Mucosa of stomach (tissue), 1 donor: Measurements from ENCODE around the gene JAM3.

ENCODE experiments used
- H3K27me3 ChIP-seq: one replicate; pipeline ENCODE4 v1.7.0; 2013; ENCODE audit warnings: mild to moderate bottlenecking, low read length; ENCODE audit not compliant: control insufficient read depth, insufficient read depth
- H3K36me3 ChIP-seq: one replicate; pipeline ENCODE4 v1.7.0; 2013; ENCODE audit warnings: low read length; ENCODE audit not compliant: control insufficient read depth, insufficient read depth
- H3K4me1 ChIP-seq: one replicate; pipeline ENCODE4 v1.7.0; 2013; ENCODE audit warnings: mild to moderate bottlenecking, low read length; ENCODE audit not compliant: control insufficient read depth, insufficient read depth
- H3K4me3 ChIP-seq: one replicate; pipeline ENCODE4 v1.7.0; 2013; ENCODE audit warnings: low read length
- H3K9ac ChIP-seq: one replicate; pipeline ENCODE4 v1.7.0; 2013; ENCODE audit warnings: mild to moderate bottlenecking, low read length, moderate library complexity
- H3K9me3 ChIP-seq: one replicate; pipeline ENCODE4 v1.7.0; 2013; ENCODE audit warnings: mild to moderate bottlenecking, low read length, moderate library complexity; ENCODE audit not compliant: control insufficient read depth
- donor health status: Pancreatic carcinoma.

JAM3 gene

DNA sequence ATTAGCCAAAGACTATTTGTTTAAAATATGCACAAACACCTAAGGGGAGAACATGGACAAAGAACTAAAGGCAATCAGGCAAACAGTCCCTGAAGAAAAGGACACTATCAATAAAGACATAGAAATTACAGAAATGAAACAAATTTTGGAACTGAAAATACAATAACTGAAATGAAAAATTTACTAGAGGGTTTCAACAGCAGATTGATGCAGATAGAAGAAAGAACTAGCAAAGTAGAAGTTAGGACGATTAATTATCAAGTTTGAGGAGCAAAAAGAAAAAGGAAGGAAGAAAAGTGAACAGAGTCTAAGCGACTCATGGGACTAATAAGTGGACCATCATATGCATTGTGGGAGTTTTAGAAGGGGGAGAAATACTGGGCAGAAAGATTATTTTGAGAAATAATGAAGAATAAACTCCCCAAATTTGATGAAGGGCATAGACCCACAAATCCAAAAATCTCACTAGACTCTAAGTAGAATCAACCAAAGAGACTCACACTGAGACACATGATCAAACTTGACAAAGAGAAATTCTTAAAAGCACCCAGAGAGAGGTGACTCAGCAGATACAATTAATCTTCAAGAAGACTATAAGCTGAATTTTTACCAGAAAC is 62.9 kb downstream of the JAM3 start:
- H3K9me3 ChIP-seq, result no peaks in the 10 kb centered on the region
- no peaks in the 10 kb centered on the region for H3K36me3 ChIP-seq
- no peaks in the 10 kb centered on the region for H3K4me1 ChIP-seq
- no peak overlapping the region for H3K9ac ChIP-seq
- no peak overlapping the region for H3K4me3 ChIP-seq
- no peaks in the 10 kb centered on the region for H3K27me3 ChIP-seq

DNA sequence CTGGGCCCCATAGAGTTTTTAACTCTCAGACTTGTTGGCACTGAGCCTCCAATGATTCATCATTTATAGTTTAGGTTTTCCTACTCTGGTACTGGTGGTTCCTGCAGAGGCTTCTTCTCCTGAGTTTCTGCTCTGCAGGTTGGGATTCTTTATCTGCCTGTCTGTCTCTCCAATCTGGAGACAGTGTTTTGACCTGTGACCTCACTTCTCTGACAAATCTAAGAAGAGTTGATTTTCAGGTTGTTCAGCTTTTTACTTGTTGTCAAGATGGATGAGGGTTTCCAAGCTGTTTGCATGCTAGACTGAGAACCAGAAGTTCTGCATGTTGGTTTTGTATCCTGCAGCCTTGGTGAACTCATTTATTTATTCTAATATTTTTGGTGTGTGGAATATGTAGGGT is 63.9 kb downstream of the JAM3 start:
- Histone ChIP-seq H3K9ac (no peak overlapping the region), H3K4me1 (no peaks in the 10 kb centered on the region), H3K4me3 (no peak overlapping the region), H3K9me3 (no peaks in the 10 kb centered on the region), H3K36me3 (no peaks in the 10 kb centered on the region), H3K27me3 (no peaks in the 10 kb centered on the region)

DNA sequence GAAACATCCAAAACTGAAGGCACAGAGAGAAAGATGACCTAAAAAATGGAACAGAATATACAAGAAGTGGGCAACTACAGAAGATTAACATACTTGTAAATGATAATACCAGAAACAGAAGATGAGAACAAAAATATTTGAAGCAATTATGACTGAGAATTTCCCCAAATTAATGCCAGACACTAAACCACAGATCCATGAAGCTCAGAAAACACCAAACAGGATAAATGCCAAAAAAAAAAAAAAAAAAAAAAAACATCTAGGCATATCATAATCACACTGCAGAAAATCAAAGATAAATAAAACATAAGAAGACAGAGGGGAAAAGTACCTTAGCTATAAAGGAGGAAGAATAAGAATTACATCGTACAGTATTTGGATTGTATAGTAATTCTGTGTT is 65.3 kb downstream of the JAM3 start:
- Histone ChIP-seq H3K4me3 (no peak overlapping the region), H3K9ac (no peak overlapping the region), H3K36me3 (no peaks in the 10 kb centered on the region), H3K9me3 (no peaks in the 10 kb centered on the region), H3K27me3 (no peaks in the 10 kb centered on the region), H3K4me1 (no peaks in the 10 kb centered on the region)

DNA sequence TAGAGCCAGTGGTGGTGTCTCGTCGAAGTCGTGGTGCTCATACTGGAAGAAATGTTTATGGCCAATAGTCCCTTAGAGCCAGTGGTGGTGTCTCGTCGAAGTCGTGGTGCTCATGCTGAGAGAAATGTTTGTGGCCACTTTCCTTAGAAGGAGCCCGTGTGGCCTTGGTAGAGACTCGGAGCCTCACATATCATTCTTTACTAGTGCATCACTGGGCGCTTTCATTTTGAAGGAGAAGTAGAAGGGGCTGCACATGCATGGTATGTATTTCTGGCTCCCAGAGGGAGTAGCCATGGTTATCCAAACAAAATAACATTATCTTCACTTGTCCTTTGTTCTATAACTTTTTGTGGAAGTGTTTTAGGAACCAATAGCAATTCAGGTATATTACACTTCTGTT is 69.5 kb downstream of the JAM3 start:
- Histone ChIP-seq H3K9ac (no peak overlapping the region), H3K4me3 (no peak overlapping the region), H3K27me3 (no peaks in the 10 kb centered on the region), H3K36me3 (no peaks in the 10 kb centered on the region), H3K9me3 (no peaks in the 10 kb centered on the region), H3K4me1 (peaks cover 3% of the 10 kb centered on the region)

DNA sequence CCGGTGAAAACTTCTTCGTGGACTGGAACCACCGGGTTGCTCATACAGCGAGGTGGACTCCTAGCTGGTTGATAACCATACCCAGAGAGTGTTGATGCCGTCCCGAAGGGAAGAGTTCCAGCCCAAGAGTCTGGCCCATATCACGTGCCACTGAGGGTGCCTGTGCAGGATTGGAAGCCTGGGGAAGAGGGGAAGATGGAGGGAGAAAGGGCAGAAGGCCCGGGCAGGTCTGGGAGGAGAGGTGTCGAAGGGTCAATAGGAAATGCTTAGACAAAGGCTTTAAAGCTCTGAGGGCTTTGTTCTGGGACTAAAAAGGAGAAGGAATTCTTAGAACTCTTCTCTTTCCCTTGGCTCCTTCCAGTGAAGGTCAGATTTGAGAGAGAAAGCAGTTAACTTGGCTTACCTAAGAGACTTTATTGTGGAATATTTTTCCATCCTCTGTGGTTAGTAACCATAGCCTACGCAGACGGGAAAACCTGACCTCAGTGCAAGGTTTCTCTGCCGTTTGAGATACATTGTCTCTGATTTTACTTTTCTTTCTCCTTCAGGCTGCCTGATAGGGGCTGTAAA is 70.5 kb downstream of the JAM3 start:
- Histone ChIP-seq H3K36me3 (no peaks in the 10 kb centered on the region), H3K9ac (no peak overlapping the region), H3K27me3 (no peaks in the 10 kb centered on the region), H3K4me1 (peaks cover 3% of the 10 kb centered on the region), H3K4me3 (no peak overlapping the region), H3K9me3 (no peaks in the 10 kb centered on the region)

DNA sequence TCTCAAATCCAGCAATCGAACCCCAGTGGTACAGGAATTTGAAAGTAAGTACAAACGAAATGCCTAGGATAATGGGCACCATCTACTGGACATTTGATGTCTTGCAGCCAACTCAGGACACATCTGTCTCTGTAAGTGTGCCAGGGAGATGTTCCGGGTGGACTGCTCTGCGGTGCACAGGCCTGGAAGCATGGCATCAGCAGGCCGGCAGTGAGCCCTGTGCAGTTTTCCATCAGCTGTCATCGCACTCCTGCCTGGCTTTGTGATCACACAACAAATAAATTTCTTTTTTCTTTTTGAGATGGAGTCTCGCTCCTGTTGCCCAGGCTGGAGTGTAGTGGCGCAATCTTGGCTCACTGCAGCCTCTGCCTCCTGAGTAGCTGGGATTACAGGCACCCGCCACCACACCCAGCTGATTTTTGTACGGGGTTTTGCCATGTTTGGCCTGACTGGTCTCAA is 71.0 kb downstream of the JAM3 start:
- H3K4me1 ChIP-seq, result peaks cover 3% of the 10 kb centered on the region
- H3K4me3 ChIP-seq, result no peak overlapping the region
- no peaks in the 10 kb centered on the region for H3K9me3 ChIP-seq
- no peaks in the 10 kb centered on the region for H3K27me3 ChIP-seq
- no peak overlapping the region for H3K9ac ChIP-seq
- no peaks in the 10 kb centered on the region for H3K36me3 ChIP-seq

DNA sequence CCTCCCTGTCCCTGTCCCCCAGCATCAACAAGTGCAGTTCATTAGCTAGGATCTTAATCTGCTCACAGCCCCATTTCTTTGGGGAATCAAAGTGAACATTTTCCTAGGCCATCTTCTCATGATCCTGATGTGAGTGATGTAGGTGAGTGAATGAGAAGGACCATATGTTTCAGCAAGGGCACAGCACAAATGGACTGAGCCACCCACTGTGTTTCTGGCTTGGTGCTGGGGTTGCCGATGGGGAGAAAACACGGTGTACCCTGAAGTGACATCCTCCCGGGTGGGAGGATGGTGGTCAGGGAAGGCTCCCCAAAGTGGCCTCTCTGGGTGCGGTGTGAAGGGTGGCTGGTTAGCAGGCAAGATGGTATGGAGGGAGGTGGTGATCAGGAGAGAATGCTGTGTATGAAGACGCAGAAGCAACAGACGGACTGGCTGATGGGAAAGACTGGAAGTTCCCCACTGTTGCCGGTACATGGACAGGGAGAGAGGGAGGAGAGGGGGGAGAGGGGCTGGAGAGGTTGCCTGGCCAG is 72.2 kb downstream of the JAM3 start:
- no peaks in the 10 kb centered on the region for H3K9me3 ChIP-seq
- peaks cover 3% of the 10 kb centered on the region for H3K4me1 ChIP-seq
- no peak overlapping the region for H3K4me3 ChIP-seq
- no peaks in the 10 kb centered on the region for H3K36me3 ChIP-seq
- H3K27me3 ChIP-seq, result no peaks in the 10 kb centered on the region
- no peak overlapping the region for H3K9ac ChIP-seq

DNA sequence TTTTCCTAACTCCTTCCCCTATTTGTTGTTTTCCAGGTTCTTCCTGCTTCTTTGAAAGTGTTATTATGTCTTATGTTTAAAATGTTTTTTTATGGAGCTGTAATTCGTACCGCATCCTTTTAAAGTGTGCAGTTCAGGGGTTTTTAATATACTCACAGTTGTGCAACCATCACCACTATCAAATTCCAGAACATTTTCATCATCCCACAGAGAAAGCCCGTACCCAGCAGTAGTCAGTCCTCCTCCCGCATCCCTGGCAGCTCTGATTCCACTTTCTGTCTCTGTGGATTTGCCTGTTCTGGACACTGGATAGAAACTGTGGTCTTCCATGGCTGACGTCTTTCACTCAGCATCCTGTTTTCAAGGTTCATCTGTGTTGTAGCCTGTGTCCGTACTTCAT is 73.7 kb downstream of the JAM3 start:
- H3K27me3 ChIP-seq, result no peaks in the 10 kb centered on the region
- H3K36me3 ChIP-seq, result no peaks in the 10 kb centered on the region
- H3K4me3 ChIP-seq, result no peak overlapping the region
- H3K9ac ChIP-seq, result no peak overlapping the region
- peaks cover 3% of the 10 kb centered on the region for H3K4me1 ChIP-seq
- no peaks in the 10 kb centered on the region for H3K9me3 ChIP-seq

DNA sequence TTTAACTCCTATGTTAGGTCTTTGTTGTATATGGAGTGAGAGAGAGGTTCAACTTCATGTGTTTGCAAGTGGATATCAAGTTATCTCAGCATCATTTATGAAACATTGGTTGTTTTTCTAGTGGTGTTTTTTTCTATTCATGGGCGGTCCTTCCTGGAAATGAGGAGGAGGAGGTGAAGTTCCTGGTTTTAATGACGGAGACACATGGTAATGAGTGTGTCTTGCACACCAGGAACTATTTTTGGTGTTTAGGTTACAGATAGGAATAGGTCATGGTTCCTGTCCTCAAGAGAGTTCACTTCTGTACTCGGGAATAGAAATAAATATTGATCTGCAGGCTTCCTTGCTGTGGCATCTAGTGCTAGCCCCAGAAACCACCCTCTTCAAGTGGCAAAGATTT is 74.9 kb downstream of the JAM3 start:
- Histone ChIP-seq H3K9me3 (no peaks in the 10 kb centered on the region), H3K4me1 (peaks cover 3% of the 10 kb centered on the region), H3K9ac (no peak overlapping the region), H3K4me3 (no peak overlapping the region), H3K36me3 (no peaks in the 10 kb centered on the region), H3K27me3 (no peaks in the 10 kb centered on the region)

DNA sequence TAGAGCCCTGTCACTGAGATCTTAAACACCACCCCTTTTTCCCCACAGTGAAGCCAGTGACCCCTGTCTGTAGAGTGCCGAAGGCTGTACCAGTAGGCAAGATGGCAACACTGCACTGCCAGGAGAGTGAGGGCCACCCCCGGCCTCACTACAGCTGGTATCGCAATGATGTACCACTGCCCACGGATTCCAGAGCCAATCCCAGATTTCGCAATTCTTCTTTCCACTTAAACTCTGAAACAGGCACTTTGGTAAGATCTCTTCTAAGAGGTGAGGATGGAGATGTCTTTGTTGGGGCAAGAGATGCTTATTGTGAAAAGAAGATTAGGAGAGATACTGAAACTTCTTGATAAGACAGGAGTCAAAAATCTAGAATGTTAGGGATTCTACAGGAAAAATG is 75.9 kb downstream of the JAM3 start:
- no peaks in the 10 kb centered on the region for H3K27me3 ChIP-seq
- no peaks in the 10 kb centered on the region for H3K36me3 ChIP-seq
- no peak overlapping the region for H3K9ac ChIP-seq
- H3K9me3 ChIP-seq, result no peaks in the 10 kb centered on the region
- H3K4me3 ChIP-seq, result no peak overlapping the region
- no peaks in the 10 kb centered on the region for H3K4me1 ChIP-seq

DNA sequence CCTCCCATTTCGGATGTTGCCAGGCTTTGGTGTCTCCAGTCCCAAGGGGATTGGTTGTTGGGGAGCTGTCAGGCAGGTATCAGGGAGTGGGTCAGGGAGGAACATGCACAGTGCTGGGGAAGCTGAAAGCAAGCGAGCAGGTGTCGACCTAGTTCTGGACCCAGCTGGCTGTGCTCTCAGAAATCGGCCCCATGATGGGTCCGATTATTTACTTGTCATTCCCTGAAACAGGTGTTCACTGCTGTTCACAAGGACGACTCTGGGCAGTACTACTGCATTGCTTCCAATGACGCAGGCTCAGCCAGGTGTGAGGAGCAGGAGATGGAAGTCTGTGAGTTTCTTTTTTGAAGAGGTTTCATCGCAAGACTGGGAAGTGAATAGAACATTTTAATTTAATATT is 76.8 kb downstream of the JAM3 start:
- Histone ChIP-seq H3K4me3 (no peak overlapping the region), H3K27me3 (no peaks in the 10 kb centered on the region), H3K9me3 (no peaks in the 10 kb centered on the region), H3K4me1 (no peaks in the 10 kb centered on the region), H3K36me3 (no peaks in the 10 kb centered on the region), H3K9ac (no peak overlapping the region)

DNA sequence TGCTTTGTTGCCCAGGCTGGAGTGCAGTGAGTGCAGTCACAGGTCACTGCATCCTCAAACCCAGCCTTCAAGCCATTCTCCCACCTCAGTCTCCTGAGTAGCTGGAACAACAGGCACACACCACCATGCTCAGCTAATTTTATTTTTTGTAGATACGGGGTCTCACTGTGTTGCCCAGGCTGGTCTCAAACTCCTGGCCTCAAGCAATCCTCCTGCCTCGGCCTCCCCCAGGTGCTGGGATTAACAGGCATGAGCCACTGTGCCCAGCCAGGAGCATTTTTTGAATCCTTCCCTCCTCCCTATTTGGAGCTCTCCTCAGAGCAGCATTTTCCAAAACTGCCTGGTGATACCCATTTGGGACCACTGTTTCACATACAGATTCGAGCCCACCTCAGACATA is 77.7 kb downstream of the JAM3 start:
- Histone ChIP-seq H3K27me3 (no peaks in the 10 kb centered on the region), H3K9ac (no peak overlapping the region), H3K4me1 (no peaks in the 10 kb centered on the region), H3K4me3 (no peak overlapping the region), H3K36me3 (no peaks in the 10 kb centered on the region), H3K9me3 (no peaks in the 10 kb centered on the region)
